Fibroblast of lung (primary cell): ENCODE results near the gene MYOM3.

Experiments used
- EZH2 ChIP-seq: IDR thresholded peaks from 2 replicates; pipeline ENCODE4 v1.5.1; 2012; ENCODE audit warnings: low read length, control low read depth, mild to moderate bottlenecking; ENCODE audit errors: missing control alignments
- TF ChIP-seq, protein P1 (sequence below), 2 donors: IDR thresholded peaks in 1 of 2; conservative IDR thresholded peaks in 1 of 2; 1 replicate in 1 of 2; 2 replicates in 1 of 2; pipeline ENCODE4 v1.5.1; 2011 to 2012; ENCODE audit warnings: low read length in 2 of 2, control low read depth in 1 of 2, inconsistent platforms in 1 of 2, low read depth in 1 of 2, mild to moderate bottlenecking in 1 of 2

DNA sequence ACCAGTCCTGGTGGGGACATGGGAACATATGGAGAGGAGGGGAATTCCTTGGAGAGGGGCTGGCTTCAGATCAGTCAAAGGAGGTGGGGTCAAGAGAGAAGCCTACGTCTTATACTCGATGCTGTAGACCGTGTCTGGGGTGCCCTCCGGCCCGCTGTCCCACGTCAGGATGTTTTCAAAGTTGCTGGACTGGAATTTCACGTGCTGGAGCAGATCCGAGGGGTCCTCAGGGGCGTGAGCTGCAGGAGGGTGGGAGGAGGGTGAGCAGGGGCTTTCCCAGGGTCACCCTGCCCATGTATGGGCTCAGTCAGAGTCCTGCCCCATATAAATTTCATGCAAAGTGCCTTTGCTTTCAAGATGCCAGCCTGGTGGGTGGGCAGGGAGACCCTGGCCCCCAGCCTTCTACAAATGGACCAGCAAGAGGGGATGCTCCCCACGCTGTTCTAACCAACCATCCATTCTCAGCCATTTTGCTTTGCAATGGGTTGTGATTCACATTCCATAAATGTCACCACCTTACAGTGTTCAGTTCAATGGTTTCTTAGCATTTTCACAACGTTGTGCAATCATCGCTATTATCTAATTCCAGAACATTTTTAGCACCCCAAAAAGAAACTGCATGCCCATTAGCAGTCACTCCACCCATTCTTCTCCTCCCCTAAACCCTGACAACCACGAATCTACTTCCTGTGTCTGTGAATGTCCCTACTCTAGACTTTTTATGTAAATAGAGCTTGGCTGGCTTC lies 26.7 kb upstream of the MYOM3 start:
- TF ChIP-seq EZH2 = no peak
- TF ChIP-seq, protein P1, sequence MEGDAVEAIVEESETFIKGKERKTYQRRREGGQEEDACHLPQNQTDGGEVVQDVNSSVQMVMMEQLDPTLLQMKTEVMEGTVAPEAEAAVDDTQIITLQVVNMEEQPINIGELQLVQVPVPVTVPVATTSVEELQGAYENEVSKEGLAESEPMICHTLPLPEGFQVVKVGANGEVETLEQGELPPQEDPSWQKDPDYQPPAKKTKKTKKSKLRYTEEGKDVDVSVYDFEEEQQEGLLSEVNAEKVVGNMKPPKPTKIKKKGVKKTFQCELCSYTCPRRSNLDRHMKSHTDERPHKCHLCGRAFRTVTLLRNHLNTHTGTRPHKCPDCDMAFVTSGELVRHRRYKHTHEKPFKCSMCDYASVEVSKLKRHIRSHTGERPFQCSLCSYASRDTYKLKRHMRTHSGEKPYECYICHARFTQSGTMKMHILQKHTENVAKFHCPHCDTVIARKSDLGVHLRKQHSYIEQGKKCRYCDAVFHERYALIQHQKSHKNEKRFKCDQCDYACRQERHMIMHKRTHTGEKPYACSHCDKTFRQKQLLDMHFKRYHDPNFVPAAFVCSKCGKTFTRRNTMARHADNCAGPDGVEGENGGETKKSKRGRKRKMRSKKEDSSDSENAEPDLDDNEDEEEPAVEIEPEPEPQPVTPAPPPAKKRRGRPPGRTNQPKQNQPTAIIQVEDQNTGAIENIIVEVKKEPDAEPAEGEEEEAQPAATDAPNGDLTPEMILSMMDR (conservative IDR thresholded peaks at IDR 0.05 in 1 of 2, IDR thresholded peaks at IDR 0.05 in 1 of 2; ENCODE audit: low read depth in 1 of 2, low read length in 2 of 2) = no peak
